DND-41 (cell line): ENCODE data around the gene GALK1.

Experiments used
- ATAC-seq: fragments of 200-7000 bp; cut with Tn5 transposase; 3 replicates; pipeline ENCODE4 v1.9.1; 2021; ENCODE audit warnings: low read depth; ENCODE audit not compliant: insufficient read depth
- DNase-seq: peaks from one replicate; pipeline ENCODE4 v3.0.0-alpha.2; 2020
- H2AFZ ChIP-seq: 2 replicates; pipeline ENCODE4 v1.6.0; 2012; ENCODE audit warnings: low read depth, low read length
- H3K27ac ChIP-seq: 2 replicates; pipeline ENCODE4 v1.5.1; 2012; ENCODE audit warnings: low read length, inconsistent platforms
- H3K27me3 ChIP-seq: fragments of 200-600 bp; sonication (generic); 2 replicates; pipeline ENCODE4 v1.6.0; 2012; ENCODE audit warnings: low read length, mild to moderate bottlenecking, inconsistent platforms; ENCODE audit not compliant: insufficient read depth, poor library complexity
- H3K36me3 ChIP-seq: 2 replicates; pipeline ENCODE4 v1.5.1; 2012; ENCODE audit warnings: low read length, inconsistent platforms; ENCODE audit not compliant: insufficient read depth
- H3K4me1 ChIP-seq: 2 replicates; pipeline ENCODE4 v1.5.1; 2012; ENCODE audit warnings: mild to moderate bottlenecking, low read length; ENCODE audit not compliant: insufficient read depth
- H3K4me2 ChIP-seq: 2 replicates; pipeline ENCODE4 v1.6.0; 2012; ENCODE audit warnings: mild to moderate bottlenecking, moderate library complexity, low read length, inconsistent platforms; ENCODE audit not compliant: insufficient read depth
- H3K4me3 ChIP-seq, 2 experiments: fragments of 200-600 bp in 1 of 2; shearing (Covaris generic) in 1 of 2; 2 replicates each; pipeline ENCODE4 v1.5.1; 2012 to 2016; ENCODE audit warnings: inconsistent platforms in 2 of 2, low read length in 2 of 2, mild to moderate bottlenecking in 2 of 2, low read depth in 1 of 2, moderate library complexity in 1 of 2
- H3K79me2 ChIP-seq: 2 replicates; pipeline ENCODE4 v1.6.0; 2012; ENCODE audit warnings: low read length, inconsistent platforms; ENCODE audit not compliant: insufficient read depth
- H3K9ac ChIP-seq: 2 replicates; pipeline ENCODE4 v1.6.0; 2012; ENCODE audit warnings: low read depth, mild to moderate bottlenecking, inconsistent platforms, low read length, moderate library complexity
- H3K9me3 ChIP-seq: 2 replicates; pipeline ENCODE4 v1.5.1; 2012; ENCODE audit warnings: low read length, moderate library complexity, mild to moderate bottlenecking, inconsistent platforms; ENCODE audit not compliant: insufficient read depth, severe bottlenecking
- H4K20me1 ChIP-seq: 2 replicates; pipeline ENCODE4 v1.6.0; 2012; ENCODE audit warnings: low read length; ENCODE audit not compliant: insufficient read depth
- CTCF ChIP-seq: IDR thresholded peaks from 2 replicates; pipeline ENCODE4 v1.5.1; 2012; ENCODE audit warnings: borderline replicate concordance, low read length, moderate library complexity, mild to moderate bottlenecking; ENCODE audit not compliant: poor library complexity, severe bottlenecking; ENCODE audit errors: extremely low read depth
- EZH2 ChIP-seq: IDR thresholded peaks from 3 replicates; pipeline ENCODE4 v1.6.1; 2012; ENCODE audit warnings: borderline replicate concordance, low read depth, mild to moderate bottlenecking, moderate library complexity, low read length, inconsistent platforms; ENCODE audit not compliant: severe bottlenecking

GALK1 gene

GRCh38 chr17:75783069-75783783 lies 18.2 kb upstream of the GALK1 start:
- Histone ChIP-seq H3K9me3 (no peaks in the 10 kb centered on the region), H3K36me3 (peaks cover 21% of the 10 kb centered on the region), H3K9ac (peak overlapping the region; percentile 87), H2AFZ (peak overlapping the region; percentile 79), H3K4me1 (peaks cover 54% of the 10 kb centered on the region), H3K27ac (peak overlapping the region; percentile 98), H3K4me3 (peak overlapping the region in 1 of 2 experiments; percentile 63; a peak in 2 of 4 replicates), H3K79me2 (peaks cover 52% of the 10 kb centered on the region), H4K20me1 (peaks cover 13% of the 10 kb centered on the region), H3K4me2 (peak overlapping the region; percentile 71), H3K27me3 (no peaks in the 10 kb centered on the region)
- peak; percentile 81 for TF ChIP-seq CTCF
- no peak for TF ChIP-seq EZH2
- ATAC-seq: no peak
- no peak for DNase-seq

GRCh38 chr17:75779987-75780889 lies 15.2 kb upstream of the GALK1 start:
- peaks cover 48% of the 10 kb centered on the region for H3K4me1 ChIP-seq
- H3K4me2 ChIP-seq: peak overlapping the region; percentile 53
- peaks cover 40% of the 10 kb centered on the region for H3K79me2 ChIP-seq
- peak overlapping the region in 1 of 2 experiments; percentile 22; a peak in 1 of 4 replicates for H3K4me3 ChIP-seq
- H3K9ac ChIP-seq: peak overlapping the region; percentile 44
- H3K27ac ChIP-seq: peak overlapping the region; percentile 77
- peaks cover 38% of the 10 kb centered on the region for H3K36me3 ChIP-seq
- DNase-seq (no peak), ATAC-seq (no peak)
- H3K27me3 ChIP-seq: no peaks in the 10 kb centered on the region
- H2AFZ ChIP-seq: no peak overlapping the region
- TF ChIP-seq EZH2 (no peak), CTCF (no peak)
- no peaks in the 10 kb centered on the region for H3K9me3 ChIP-seq
- peaks cover 39% of the 10 kb centered on the region for H4K20me1 ChIP-seq

- Histone ChIP-seq H3K9ac (peak overlapping the region; percentile 94), H3K27me3 (no peaks in the 10 kb centered on the region), H3K79me2 (peaks cover 36% of the 10 kb centered on the region), H3K9me3 (no peaks in the 10 kb centered on the region), H3K4me3 (peak overlapping the region; percentile 68 to 84; a peak in 3 of 4 replicates), H3K4me2 (peak overlapping the region; percentile 77), H3K36me3 (peaks cover 44% of the 10 kb centered on the region), H4K20me1 (peaks cover 42% of the 10 kb centered on the region), H2AFZ (no peak overlapping the region), H3K4me1 (peaks cover 48% of the 10 kb centered on the region), H3K27ac (peak overlapping the region; percentile 90)
- ATAC-seq (peak; percentile 75), DNase-seq (peak; percentile 98)
- TF ChIP-seq EZH2: no peak
- no peak for TF ChIP-seq CTCF
Measured at GRCh38 chr17:75779250-75779986, 14.4 kb upstream of the GALK1 start.
